ENCODE data around the gene SDC4.

The SDC4 gene

DNA sequence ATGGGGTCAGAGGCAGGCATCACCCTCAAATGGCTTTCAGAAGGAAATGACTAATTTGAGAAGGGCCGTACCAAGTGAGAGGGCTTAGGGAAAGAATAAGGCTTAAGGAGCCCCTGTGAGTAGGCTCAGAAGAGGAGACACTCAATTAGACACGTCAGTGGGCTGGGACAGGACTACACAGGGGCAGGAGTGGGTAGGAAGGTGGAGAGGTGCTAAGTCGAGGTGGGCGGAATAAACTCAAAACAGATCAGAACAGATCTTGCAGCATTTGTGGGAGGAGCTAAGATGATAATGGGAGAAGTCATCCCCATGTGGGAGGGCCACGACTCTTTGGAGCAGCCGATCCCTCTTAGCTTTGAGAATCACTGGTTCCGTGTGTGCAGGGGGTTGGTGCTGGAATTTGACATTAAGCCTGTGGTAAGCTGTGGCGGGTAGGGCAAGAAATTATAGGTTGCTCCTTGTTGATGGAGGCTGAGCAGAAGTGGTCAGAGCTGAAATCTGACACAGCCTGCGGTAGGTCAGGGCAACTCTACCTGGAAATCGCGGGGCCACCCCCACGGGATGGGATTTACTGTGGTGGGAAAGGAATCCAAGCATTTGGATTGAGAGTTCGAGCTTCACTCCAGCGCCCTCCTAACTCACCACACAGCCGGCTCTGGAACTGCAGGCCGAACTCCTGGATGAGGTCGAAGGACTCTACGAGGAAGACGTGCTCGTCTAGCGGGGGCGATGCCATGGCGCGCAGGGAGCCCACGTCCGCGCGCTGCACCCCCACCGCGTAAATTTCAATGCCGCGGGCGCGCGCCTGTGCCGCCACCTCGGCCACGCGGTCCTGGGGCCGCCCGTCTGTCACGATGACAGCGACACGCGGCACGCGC is 44.4 kb downstream of the SDC4 start:
- TF ChIP-seq, protein P1, sequence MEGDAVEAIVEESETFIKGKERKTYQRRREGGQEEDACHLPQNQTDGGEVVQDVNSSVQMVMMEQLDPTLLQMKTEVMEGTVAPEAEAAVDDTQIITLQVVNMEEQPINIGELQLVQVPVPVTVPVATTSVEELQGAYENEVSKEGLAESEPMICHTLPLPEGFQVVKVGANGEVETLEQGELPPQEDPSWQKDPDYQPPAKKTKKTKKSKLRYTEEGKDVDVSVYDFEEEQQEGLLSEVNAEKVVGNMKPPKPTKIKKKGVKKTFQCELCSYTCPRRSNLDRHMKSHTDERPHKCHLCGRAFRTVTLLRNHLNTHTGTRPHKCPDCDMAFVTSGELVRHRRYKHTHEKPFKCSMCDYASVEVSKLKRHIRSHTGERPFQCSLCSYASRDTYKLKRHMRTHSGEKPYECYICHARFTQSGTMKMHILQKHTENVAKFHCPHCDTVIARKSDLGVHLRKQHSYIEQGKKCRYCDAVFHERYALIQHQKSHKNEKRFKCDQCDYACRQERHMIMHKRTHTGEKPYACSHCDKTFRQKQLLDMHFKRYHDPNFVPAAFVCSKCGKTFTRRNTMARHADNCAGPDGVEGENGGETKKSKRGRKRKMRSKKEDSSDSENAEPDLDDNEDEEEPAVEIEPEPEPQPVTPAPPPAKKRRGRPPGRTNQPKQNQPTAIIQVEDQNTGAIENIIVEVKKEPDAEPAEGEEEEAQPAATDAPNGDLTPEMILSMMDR (IDR thresholded peaks at IDR 0.05; ENCODE audit: borderline replicate concordance, insufficient read depth, low read depth, low read length), result no peak
- H3K4me3 ChIP-seq (ENCODE audit: low read depth, low read length), result no peak overlapping the region

DNA sequence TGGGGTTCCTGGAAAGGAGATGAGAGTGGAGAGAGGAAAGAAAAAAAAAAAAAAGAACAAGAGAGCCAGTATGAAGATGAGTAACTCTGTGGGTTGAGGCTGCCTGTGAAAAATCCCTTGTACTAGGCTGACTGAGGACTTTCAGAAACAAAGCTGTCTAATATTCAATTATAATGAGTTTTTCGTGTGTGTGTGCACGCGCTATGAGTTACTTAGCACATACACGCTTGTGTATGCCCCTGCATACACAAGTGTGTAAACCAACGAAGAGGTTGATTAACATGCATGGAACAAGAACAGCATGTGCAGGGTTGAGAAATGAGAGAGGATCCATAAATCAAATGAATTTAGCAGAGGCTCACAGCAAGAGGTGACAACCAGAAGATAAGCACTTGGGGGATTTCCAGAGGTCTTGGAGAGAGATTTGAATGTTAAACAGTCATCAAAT is 46.4 kb downstream of the SDC4 start:
- no peak overlapping the region for H3K4me3 ChIP-seq (ENCODE audit: low read depth, low read length)
- TF ChIP-seq, protein P1 (IDR thresholded peaks at IDR 0.05; ENCODE audit: borderline replicate concordance, insufficient read depth, low read depth, low read length), result no peak

DNA sequence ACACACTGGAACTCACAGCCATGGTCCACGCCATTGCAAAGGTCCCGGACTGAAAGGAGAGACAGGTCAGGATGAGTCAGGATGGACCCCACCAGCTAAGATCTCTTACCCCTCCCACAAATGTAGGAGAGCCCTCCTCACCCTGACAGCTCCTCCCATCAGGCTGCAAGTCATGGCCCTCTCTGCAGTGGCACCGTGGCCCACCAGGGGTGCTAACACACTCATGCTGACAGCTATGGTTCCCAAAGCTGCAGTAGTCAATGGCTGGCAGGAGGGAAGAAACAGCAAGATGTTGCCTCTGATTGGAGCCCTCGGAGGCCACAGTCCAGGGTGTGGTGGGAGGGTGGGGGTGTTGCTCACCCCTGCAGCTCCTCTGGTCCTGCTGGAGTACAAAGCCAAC is 47.3 kb downstream of the SDC4 start:
- no peak overlapping the region for H3K4me3 ChIP-seq (ENCODE audit: low read depth, low read length)
- TF ChIP-seq, protein P1 (IDR thresholded peaks at IDR 0.05; ENCODE audit: borderline replicate concordance, insufficient read depth, low read depth, low read length), result peak; percentile 71; the same call in 1 of the 2 replicates

DNA sequence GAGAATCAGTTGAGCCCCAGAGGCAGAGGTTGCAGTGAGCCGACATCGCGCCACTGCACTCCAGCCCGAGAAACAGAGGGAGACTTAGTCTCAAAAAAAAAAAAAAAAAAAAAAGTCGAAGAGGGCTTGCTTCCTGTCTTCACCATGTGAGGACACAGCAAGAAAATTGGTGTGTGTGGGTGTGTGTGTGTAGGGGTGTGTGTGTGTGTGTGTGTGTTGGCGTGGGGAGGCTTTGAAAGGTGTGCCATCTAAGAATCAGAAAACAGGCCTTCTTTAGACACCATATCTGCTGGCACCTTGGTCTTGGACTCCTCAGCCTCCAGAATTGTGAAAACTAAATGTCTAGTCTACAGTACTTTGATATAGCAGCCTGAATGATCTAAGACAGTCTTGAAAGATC is 48.4 kb downstream of the SDC4 start:
- H3K4me3 ChIP-seq (ENCODE audit: low read depth, low read length), result no peak overlapping the region
- TF ChIP-seq, protein P1 (IDR thresholded peaks at IDR 0.05; ENCODE audit: borderline replicate concordance, insufficient read depth, low read depth, low read length), result no peak

DNA sequence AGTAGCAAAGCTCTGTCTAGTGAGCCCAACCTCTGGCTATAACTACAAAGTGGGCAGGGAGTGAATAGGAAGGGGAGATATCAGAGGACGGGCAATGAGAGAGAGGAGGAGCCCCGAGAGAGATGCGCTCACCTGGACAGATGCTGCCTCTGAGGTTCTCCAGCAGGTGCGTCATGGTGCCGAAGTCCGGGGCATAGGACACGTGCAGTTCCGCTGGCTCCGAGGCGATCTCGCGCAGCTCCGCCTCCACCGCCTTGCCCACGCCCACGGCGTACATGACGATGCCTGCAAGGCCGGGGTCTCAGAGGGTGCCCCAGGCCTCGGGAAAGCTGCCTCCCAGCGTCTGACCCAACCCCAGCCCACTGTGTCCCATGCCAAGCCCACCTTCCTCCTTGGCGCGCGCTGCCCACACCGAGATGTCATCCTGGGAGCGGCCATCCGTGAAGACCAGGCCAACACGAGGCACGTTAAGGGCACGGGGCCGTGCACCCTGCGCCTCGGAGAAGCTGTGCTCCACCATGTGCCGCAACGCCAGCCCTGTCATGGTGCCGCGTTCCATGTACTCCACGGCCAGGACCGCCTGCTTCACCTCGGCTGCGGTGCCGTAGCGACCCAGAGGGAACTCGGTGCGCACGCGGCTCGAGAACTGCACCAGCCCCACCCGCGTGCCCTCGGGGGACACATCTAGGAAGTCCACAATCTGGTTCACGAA is 50.3 kb downstream of the SDC4 start:
- TF ChIP-seq, protein P1 (IDR thresholded peaks at IDR 0.05; ENCODE audit: borderline replicate concordance, insufficient read depth, low read depth, low read length), result no peak
- H3K4me3 ChIP-seq (ENCODE audit: low read depth, low read length), result no peak overlapping the region

DNA sequence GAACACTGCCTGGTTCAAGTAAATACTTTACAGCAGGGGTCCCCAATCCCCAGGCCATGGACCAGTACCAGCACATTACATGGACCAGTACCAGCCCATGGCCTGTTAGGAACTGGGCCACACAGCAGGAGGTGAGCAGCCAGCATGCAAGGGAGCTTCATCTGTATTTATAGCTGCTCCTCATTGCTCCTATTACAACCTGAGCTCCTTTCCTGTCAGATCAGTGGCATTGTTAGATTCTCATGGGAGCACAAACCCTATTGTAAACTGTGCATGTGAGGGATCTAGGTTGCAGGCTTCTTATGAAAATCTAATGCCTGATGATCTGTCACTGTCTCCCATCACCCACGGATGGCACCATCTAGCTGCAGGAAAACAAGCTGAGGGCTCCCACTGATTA is 53.6 kb downstream of the SDC4 start:
- no peak overlapping the region for H3K4me3 ChIP-seq (ENCODE audit: low read depth, low read length)
- TF ChIP-seq, protein P1 (IDR thresholded peaks at IDR 0.05; ENCODE audit: borderline replicate concordance, insufficient read depth, low read depth, low read length), result no peak

Measured in GM12875 (cell line).